Panc1 (cell line): Measurements from ENCODE around the gene CRKL.

Source experiments
- CTCF ChIP-seq: fragments of 450-650 bp; IDR thresholded peaks from 2 replicates; pipeline ENCODE4 v1.5.1; 2017; ENCODE audit warnings: mild to moderate bottlenecking
- POLR2AphosphoS5 ChIP-seq: IDR thresholded peaks from 2 replicates; pipeline ENCODE4 v1.6.1; 2012; ENCODE audit warnings: mild to moderate bottlenecking, low read depth, low read length, moderate library complexity
- REST ChIP-seq, 2 experiments: IDR thresholded peaks; 2 replicates each; pipeline ENCODE4 v1.6.1; 2011 to 2012; ENCODE audit warnings: low read depth in 2 of 2, control low read depth in 1 of 2, low read length in 1 of 2, mild to moderate bottlenecking in 1 of 2, moderate library complexity in 1 of 2; ENCODE audit not compliant: insufficient read depth in 1 of 2
- SIN3A ChIP-seq: IDR thresholded peaks from 2 replicates; pipeline ENCODE4 v1.6.1; 2012; ENCODE audit warnings: low read depth, mild to moderate bottlenecking, low read length, moderate library complexity, borderline replicate concordance; ENCODE audit not compliant: insufficient read depth
- TCF7L2 ChIP-seq: IDR thresholded peaks from 2 replicates; pipeline ENCODE4 v1.6.1; 2011; ENCODE audit warnings: mild to moderate bottlenecking, low read depth, low read length, inconsistent platforms

- TF ChIP-seq CTCF, result no peak
- no peak for TF ChIP-seq REST (IDR thresholded peaks at IDR 0.05; ENCODE audit: insufficient read depth in 1 of 2, low read depth in 2 of 2, low read length in 1 of 2)
- TF ChIP-seq SIN3A, result no peak
- TF ChIP-seq POLR2AphosphoS5, result no peak
- TF ChIP-seq TCF7L2, result no peak
Measured at GRCh38 chr22:20940186-20940651, 23.0 kb downstream of the CRKL start.
